GM18870 (cell line): Measurements from ENCODE around the gene CENPU.
"Not testable (repeated sequence)": the region's sequence is repeated elsewhere in the genome, so short reads cannot be mapped to it uniquely, and the experiment has no call there.

Experiments
- ATAC-seq: cut with Tn5 transposase; IDR thresholded peaks from one replicate; pipeline ENCODE4 v1.9.1; 2021; ENCODE audit warnings: moderate library complexity; ENCODE audit not compliant: unreplicated experiment

Gene CENPU

DNA sequence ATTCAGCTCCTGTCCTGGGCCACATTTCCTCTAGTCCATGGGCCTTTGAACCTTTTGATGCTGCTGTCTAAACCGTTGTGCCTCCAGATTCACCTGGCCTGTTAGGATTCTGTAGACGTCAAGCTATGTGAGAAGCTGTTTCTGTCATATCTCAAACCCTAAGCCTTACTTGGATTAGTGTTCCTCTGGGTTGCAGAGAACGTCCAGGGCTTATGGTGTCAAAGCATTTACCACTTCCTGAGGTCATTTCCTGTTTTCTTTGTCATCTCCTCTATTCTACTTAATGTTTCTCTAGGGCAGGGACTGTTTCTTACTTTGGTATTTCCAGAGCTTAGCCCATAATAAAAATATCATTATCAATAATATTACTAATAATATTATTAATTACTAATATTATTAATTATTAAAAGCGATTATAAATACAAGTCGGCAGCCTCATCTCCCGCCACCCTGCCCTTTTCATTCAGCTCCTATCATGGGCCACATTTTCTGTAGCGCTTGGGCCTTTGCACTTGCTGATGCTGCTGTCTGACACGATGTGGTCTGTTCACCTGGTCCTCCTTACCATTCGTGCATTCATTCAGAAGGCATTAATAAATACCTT lies 65.3 kb downstream of the CENPU start:
- ATAC-seq, result no peak

- ATAC-seq, result no peak
These were observed 65.8 kb downstream of the CENPU start for GRCh38 chr4:184668096-184668495.

- no peak for ATAC-seq
These were observed 67.2 kb downstream of the CENPU start for GRCh38 chr4:184666670-184667069.

- ATAC-seq, result no peak
These were observed 69.3 kb downstream of the CENPU start for GRCh38 chr4:184664445-184665210.

GRCh38 chr4:184662236-184662635 lies 71.7 kb downstream of the CENPU start:
- no peak for ATAC-seq

DNA sequence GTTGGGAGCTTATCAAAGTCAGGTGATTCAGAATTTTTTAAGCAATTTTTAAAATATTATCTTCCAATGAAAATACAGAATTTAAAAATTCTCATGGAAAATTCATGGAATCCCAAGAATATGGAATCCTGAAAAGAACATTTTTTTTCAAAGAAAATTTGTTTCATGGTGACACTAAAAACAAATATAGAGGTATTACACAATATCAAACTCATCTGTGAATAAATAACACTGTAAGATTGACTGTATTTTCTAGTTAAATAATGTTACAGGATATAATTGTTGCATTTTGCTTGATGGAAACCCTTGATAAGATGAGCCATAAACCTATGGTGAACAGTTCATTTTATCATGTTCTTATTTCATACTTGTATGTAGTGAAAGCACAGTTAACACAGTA lies 72.9 kb downstream of the CENPU start:
- ATAC-seq, result no peak

GRCh38 chr4:184657820-184658219 lies 76.1 kb downstream of the CENPU start:
- not testable (repeated sequence) for ATAC-seq

GRCh38 chr4:184657144-184657543 lies 76.8 kb downstream of the CENPU start:
- no peak for ATAC-seq

DNA sequence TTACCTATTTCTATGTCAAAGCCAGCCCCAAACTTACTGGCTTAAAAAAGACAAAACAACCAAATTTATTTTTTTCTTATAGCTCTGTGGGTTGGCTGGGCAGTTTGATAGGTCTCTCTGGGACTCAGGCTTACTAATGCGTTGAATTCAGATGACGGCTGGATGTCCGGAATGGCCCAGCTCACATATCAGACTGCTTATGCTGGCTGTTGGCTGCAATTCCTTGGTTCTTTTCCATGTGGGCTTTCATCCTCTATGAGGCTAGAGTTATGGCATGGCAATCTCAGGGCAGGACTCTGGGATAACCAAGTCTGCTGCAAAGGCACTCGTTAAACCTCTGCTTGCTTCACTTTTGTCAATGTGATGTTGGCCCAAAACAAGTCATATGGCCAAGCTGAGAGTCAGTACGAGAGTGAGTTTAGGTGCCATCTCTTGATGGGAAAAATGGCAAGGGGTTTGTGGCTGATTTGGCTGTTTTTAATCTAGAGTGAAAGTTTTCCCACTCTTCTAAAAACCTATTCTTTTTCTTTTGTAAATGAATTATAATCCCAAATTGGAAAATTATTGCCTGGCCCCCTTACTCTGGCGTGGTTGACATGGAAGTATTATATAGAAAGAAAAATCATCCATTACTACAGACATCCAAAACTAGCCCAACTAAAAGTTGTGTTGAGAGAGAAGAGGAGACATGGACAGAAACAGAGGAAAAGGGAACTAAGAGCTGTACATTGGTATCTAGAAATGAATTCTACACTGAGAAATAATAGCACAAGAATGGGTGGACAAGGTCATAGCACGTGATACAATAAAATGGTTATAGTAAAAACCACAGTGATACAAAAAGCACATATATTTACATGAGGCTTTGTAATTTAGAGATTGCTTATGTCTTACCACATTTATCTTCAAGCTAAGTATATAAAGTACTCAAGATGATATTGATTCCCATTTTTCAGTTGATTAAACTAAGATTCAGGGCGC lies 77.7 kb downstream of the CENPU start:
- no peak for ATAC-seq

- no peak for ATAC-seq
These were observed 80.2 kb downstream of the CENPU start for GRCh38 chr4:184653650-184654049.

DNA sequence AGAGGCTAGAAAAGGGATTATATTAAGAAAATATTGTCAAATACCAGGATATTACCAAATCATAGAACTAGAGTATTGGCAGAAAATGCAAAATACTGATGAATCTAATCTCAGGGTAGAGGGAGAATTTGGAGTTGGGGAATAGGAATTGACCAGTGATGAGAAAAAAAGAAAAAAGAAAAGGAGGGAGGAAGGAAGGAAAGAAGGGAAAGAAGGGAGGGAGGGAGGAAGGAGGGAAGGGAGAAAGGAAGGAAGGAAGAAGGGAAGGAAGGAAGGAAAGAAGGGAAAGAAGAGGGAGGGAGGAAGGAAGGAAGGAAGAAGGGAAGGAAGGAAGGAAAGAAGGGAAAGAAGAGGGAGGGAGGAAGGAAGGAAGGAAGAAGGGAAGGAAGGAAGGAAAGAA lies 81.2 kb downstream of the CENPU start:
- not testable (repeated sequence) for ATAC-seq

DNA sequence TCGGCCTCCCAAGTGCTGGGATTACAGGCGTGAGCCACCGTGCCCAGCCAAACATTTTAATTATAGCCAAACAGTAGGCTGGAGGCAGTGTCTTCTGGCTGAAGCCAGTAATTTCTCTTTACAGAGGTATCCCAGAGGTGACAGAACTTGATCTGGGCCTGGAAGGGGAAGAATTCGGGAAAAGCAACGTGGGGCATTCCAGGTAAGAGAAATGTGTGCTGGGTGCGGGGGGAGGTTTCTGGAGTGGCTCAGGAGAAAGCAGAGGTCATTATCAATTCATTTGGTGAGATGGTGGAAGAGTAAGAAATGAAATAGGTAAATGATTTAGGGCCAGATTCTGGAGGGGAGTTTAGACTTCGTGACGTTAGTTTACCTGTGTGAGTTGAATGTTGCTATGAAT lies 82.0 kb downstream of the CENPU start:
- ATAC-seq, result no peak

DNA sequence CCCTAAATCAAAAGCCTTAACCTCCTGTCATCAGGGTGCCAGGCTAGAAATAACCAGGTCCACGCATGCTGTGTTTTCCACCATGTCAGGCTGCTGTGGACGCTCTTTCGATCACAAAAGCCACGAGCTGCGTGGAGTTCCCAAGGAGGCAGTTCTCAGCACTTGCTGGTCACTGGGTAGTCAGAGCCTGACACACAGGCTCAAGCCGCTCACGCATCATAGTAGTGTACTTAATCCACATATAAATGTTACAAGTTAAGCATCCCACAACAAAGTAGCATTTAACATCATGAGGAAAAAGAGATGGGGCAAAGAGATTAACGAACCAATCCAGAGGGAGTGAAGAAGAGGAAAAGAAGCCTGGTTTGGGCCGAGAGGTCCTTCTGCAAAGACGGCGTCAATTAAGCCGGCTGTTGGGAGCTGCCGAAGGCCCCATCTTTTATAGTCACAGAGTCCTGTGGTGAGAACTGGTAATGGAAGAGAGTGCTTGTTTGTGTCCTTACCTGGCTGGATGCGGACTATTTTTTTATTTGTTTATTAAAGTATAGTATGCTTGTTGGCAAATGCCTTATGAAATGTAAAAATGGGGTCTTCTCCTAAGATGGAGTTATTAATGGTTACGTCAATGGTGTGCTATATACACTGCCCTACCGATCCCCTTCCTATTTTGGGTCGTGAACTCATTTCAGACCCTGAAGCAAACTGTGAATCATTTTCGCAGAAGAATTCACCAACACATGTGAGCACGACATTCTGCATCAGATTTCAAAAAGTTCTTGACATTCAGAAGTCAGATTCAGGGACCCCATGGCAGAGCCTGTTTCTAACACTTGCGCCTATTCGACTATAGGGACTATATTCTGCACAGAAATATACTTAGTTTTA lies 83.7 kb downstream of the CENPU start:
- ATAC-seq, result peak; percentile 13

GRCh38 chr4:184649026-184649970 lies 84.6 kb downstream of the CENPU start, which contains the start of the genes CASP3 and PRIMPOL:
Gene CASP3 (minus strand): TSS chr4:184649447. CDS start chr4:184638453, 10,994 bp downstream.
Gene PRIMPOL (plus strand): TSS chr4:184649738. CDS start chr4:184657141, 7,403 bp downstream.
- ATAC-seq, result peak; percentile 76

GRCh38 chr4:184648313-184649025 lies 85.4 kb downstream of the CENPU start:
- ATAC-seq, result no peak

GRCh38 chr4:184648054-184648312 lies 85.9 kb downstream of the CENPU start:
- ATAC-seq, result no peak

- ATAC-seq, result no peak
These were observed 86.4 kb downstream of the CENPU start for GRCh38 chr4:184647266-184648053.
